HEK293 (cell line): ENCODE measurements around the gene SLC15A4.

ENCODE experiments used
- CTCF ChIP-seq: fragments of 450-650 bp; formaldehyde crosslinking; IDR thresholded peaks from 2 replicates; pipeline ENCODE4 v1.5.1; 2016; ENCODE audit warnings: missing biosample characterization, missing genetic modification characterization
- HOXA7 ChIP-seq: sonication (generic); formaldehyde crosslinking; IDR thresholded peaks from 2 replicates; pipeline ENCODE4 v1.8.1; 2022; ENCODE audit warnings: missing genetic modification reagents, borderline replicate concordance
- OVOL3 ChIP-seq: fragments of 450-650 bp; formaldehyde crosslinking; IDR thresholded peaks from 2 replicates; pipeline ENCODE4 v1.5.1; 2016; ENCODE audit warnings: missing biosample characterization, missing genetic modification characterization
- YY1 ChIP-seq: fragments of 450-650 bp; formaldehyde crosslinking; IDR thresholded peaks from 2 replicates; pipeline ENCODE4 v1.5.1; 2018; ENCODE audit warnings: missing biosample characterization, missing genetic modification characterization
- ZNF157 ChIP-seq: fragments of 450-650 bp; formaldehyde crosslinking; IDR thresholded peaks from 2 replicates; pipeline ENCODE4 v1.5.1; 2016; ENCODE audit warnings: missing biosample characterization, missing genetic modification characterization
- ZNF274 ChIP-seq, 2 experiments: fragments of 200-500 bp in 1 of 2; fragments of 450-650 bp in 1 of 2; sonication (Bioruptor generic) in 1 of 2; formaldehyde crosslinking in 1 of 2; IDR thresholded peaks; 2 replicates each; pipeline versions ENCODE4 v1.5.1 to v1.6.1; 2014 to 2016; ENCODE audit warnings: borderline replicate concordance in 1 of 2, inconsistent platforms in 1 of 2, low read length in 1 of 2, missing biosample characterization in 1 of 2, missing genetic modification characterization in 1 of 2
- ZNF350 ChIP-seq: fragments of 450-650 bp; formaldehyde crosslinking; IDR thresholded peaks from 2 replicates; pipeline ENCODE4 v1.5.0; 2017; ENCODE audit warnings: missing biosample characterization, mild to moderate bottlenecking, missing genetic modification characterization
- ZNF660 ChIP-seq: fragments of 450-650 bp; IDR thresholded peaks from 2 replicates; pipeline ENCODE4 v1.5.1; 2018; ENCODE audit warnings: missing biosample characterization, mild to moderate bottlenecking, missing genetic modification characterization
- ZNF785 ChIP-seq: fragments of 450-650 bp; formaldehyde crosslinking; IDR thresholded peaks from 2 replicates; pipeline ENCODE4 v1.5.1; 2016; ENCODE audit warnings: missing biosample characterization, missing genetic modification characterization

DNA sequence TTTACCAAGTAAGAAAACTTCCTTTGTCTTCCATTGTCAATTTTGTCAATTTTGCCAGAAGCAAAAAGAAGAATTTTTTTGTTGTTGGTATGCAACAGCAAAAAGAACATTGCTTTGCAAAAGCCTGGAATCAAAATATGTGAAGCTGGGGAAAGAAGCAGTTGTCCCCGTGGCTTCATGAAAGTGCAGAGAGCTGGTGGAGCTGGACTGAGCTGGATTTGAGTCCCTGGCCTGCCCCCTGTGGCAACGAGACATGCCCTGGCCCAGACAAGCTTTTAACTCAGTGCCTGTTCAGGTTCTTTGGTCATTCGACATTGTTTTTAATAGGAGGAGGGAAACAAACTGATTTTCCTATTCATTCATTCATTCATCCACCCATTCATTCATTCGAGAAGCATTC is 70.3 kb downstream of the SLC15A4 start:
- TF ChIP-seq HOXA7 (no peak), CTCF (tag by site-specific recombination) (no peak), ZNF785 (tag by site-specific recombination) (no peak), YY1 (tag by site-specific recombination) (no peak), ZNF274 (IDR thresholded peaks at IDR 0.05; ENCODE audit: low read length) (no peak), ZNF274 (tag by site-specific recombination; IDR thresholded peaks at IDR 0.05; ENCODE audit: borderline replicate concordance) (no peak), ZNF157 (tag by site-specific recombination) (no peak), ZNF660 (tag by site-specific recombination) (no peak), ZNF350 (tag by site-specific recombination) (no peak), OVOL3 (no peak)
